Neural progenitor cell (in vitro differentiated cells): ENCODE data around the gene SPATA18.

Experiments
- CTCF ChIP-seq: fragments of 200-600 bp; sonication (generic); IDR thresholded peaks from 2 replicates; pipeline ENCODE4 v1.5.1; 2017; ENCODE audit warnings: antibody characterized with exemption, mild to moderate bottlenecking
- EZH2 ChIP-seq: fragments of 200-600 bp; sonication (generic); IDR thresholded peaks from 2 replicates; pipeline ENCODE4 v1.6.1; 2017; ENCODE audit warnings: antibody characterized with exemption, mild to moderate bottlenecking, moderate library complexity

- TF ChIP-seq EZH2 (no peak), CTCF (no peak)
Measured at GRCh38 chr4:52014903-52015302, 36.2 kb upstream of the SPATA18 start.
